SK-N-SH treated with all-trans-retinoic acid at 6 μM for 48 hours (cell line): ENCODE measurements around the gene SLC6A5.

Experiments
- ARNTL ChIP-seq: fragments of 450-650 bp; formaldehyde crosslinking; IDR thresholded peaks from 2 replicates; pipeline ENCODE4 v1.5.0; 2020; ENCODE audit warnings: low read depth, mild to moderate bottlenecking, moderate library complexity, borderline replicate concordance
- BACH2 ChIP-seq: fragments of 250-450 bp; sonication (Bioruptor Pico); IDR thresholded peaks from 2 replicates; pipeline ENCODE4 v1.9.0; 2021; ENCODE audit warnings: mild to moderate bottlenecking, borderline replicate concordance
- ESRRG ChIP-seq: fragments of 250-450 bp; sonication (Bioruptor Pico); IDR thresholded peaks from 2 replicates; pipeline ENCODE4 v1.6.1; 2021; ENCODE audit warnings: mild to moderate bottlenecking
- OSR1 ChIP-seq: fragments of 250-450 bp; sonication (Bioruptor Pico); IDR thresholded peaks from 2 replicates; pipeline ENCODE4 v1.8.0; 2022; ENCODE audit warnings: moderate library complexity, mild to moderate bottlenecking, inconsistent platforms
- PATZ1 ChIP-seq: fragments of 250-450 bp; sonication (Bioruptor Pico); IDR thresholded peaks from 2 replicates; pipeline ENCODE4 v1.8.0; 2020; ENCODE audit warnings: mild to moderate bottlenecking, moderate library complexity, borderline replicate concordance
- POU6F1 ChIP-seq: fragments of 250-450 bp; sonication (Bioruptor Pico); IDR thresholded peaks from 2 replicates; pipeline ENCODE4 v1.8.0; 2021; ENCODE audit warnings: low read depth, mild to moderate bottlenecking, moderate library complexity, borderline replicate concordance
- RARB ChIP-seq: fragments of 250-450 bp; sonication (Bioruptor Pico); IDR thresholded peaks from 2 replicates; pipeline ENCODE4 v1.8.0; 2021; ENCODE audit warnings: mild to moderate bottlenecking, moderate library complexity
- TOX ChIP-seq: fragments of 250-450 bp; sonication (Bioruptor Pico); IDR thresholded peaks from 2 replicates; pipeline ENCODE4 v1.8.0; 2021; ENCODE audit warnings: mild to moderate bottlenecking, moderate library complexity, borderline replicate concordance
- TSHZ2 ChIP-seq: fragments of 250-450 bp; sonication (Bioruptor Pico); IDR thresholded peaks from 2 replicates; pipeline ENCODE4 v1.5.0; 2020; ENCODE audit warnings: mild to moderate bottlenecking, moderate library complexity
- ZC3H10 ChIP-seq: fragments of 250-450 bp; sonication (Bioruptor Pico); IDR thresholded peaks from 2 replicates; pipeline ENCODE4 v1.5.1; 2021; ENCODE audit warnings: mild to moderate bottlenecking, moderate library complexity
- ZFP3 ChIP-seq: fragments of 250-450 bp; sonication (Bioruptor Pico); IDR thresholded peaks from 2 replicates; pipeline ENCODE4 v1.5.0; 2020; ENCODE audit warnings: mild to moderate bottlenecking, moderate library complexity
- ZNF565 ChIP-seq: fragments of 450-650 bp; formaldehyde crosslinking; conservative IDR thresholded peaks from 2 replicates; pipeline ENCODE4 v1.5.0; 2020; ENCODE audit warnings: low read depth, mild to moderate bottlenecking, moderate library complexity
- ZNF8 ChIP-seq: fragments of 450-650 bp; formaldehyde crosslinking; IDR thresholded peaks from 2 replicates; pipeline ENCODE4 v1.5.0; 2020; ENCODE audit warnings: mild to moderate bottlenecking, moderate library complexity
- TF ChIP-seq, protein P1 (sequence below): fragments of 250-450 bp; sonication (Bioruptor Pico); IDR thresholded peaks from 2 replicates; pipeline ENCODE4 v1.5.1; 2021; ENCODE audit warnings: mild to moderate bottlenecking, moderate library complexity

DNA sequence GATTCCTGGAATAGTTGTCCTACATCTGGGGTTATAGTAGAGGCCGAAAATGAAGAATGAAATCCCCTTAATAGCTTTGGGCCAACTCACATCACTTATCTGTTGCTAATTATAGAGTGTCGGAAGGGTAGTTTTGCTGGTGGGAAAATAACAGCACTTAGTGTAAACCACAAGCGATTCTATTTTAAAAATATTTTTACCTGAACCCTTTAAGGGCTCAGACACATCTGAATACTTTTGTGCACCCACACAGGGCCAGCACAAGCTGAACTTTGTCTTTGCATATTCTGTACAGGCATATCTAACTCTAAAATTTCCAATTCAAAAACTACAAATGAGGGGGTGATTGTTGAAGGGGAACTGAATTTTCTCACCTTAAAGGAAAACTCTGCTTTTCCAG lies 27.6 kb downstream of the SLC6A5 start:
- TF ChIP-seq TOX (no peak), ZNF8 (CRISPR knock-in tag) (no peak), POU6F1 (CRISPR knock-in tag) (no peak), ESRRG (CRISPR knock-in tag) (no peak), TSHZ2 (CRISPR knock-in tag) (no peak), OSR1 (no peak), ZNF565 (no peak), BACH2 (CRISPR knock-in tag) (no peak), ARNTL (CRISPR knock-in tag) (no peak), RARB (CRISPR knock-in tag) (no peak), ZC3H10 (CRISPR knock-in tag) (no peak), ZFP3 (CRISPR knock-in tag) (no peak), PATZ1 (CRISPR knock-in tag) (no peak)
- TF ChIP-seq, protein P1, sequence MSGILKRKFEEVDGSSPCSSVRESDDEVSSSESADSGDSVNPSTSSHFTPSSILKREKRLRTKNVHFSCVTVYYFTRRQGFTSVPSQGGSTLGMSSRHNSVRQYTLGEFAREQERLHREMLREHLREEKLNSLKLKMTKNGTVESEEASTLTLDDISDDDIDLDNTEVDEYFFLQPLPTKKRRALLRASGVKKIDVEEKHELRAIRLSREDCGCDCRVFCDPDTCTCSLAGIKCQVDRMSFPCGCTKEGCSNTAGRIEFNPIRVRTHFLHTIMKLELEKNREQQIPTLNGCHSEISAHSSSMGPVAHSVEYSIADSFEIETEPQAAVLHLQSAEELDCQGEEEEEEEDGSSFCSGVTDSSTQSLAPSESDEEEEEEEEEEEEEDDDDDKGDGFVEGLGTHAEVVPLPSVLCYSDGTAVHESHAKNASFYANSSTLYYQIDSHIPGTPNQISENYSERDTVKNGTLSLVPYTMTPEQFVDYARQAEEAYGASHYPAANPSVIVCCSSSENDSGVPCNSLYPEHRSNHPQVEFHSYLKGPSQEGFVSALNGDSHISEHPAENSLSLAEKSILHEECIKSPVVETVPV: no peak
